ENCODE measurements around the gene SYT2. TPM values are rescaled to one million over a fixed set of nuclear protein-coding genes. Genes with fewer than 3 reads are reported as not detected.

SYT2 gene
- total and polyA plus RNA-seq, 9 of the 15 experiments (the other 6 are each of a cell fraction or from before 2014, with no cell fraction given): not detected

DNA sequence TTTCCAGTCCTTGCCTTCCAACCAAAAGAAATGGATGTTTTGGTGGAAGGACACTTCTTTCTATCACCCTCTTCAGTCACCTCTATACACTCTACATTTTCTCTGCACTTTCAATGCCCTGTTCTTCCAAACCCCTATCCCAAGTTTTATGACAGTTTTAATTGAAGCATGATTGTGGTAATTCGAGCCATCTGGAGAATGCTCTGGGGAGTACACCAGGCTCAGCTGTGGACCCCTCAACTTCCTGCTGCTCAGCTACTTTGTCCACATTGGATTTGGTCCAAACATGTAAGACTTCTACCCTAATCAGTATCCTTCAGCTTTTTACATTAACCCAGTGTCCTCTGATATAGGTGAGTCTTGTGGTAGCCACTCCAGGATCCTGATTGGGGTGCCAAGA lies 129.6 kb downstream of the SYT2 start (continued):
- TF ChIP-seq PCBP1 (IDR thresholded peaks at IDR 0.05; ENCODE audit: low read depth, low read length, poor library complexity, severe bottlenecking) (no peak), XRCC3 (IDR thresholded peaks at IDR 0.05) (no peak), ZNF699 (CRISPR knock-in tag; IDR thresholded peaks at IDR 0.05; ENCODE audit: insufficient replicate concordance) (no peak), ZNF717 (CRISPR knock-in tag; IDR thresholded peaks at IDR 0.05) (no peak)

DNA sequence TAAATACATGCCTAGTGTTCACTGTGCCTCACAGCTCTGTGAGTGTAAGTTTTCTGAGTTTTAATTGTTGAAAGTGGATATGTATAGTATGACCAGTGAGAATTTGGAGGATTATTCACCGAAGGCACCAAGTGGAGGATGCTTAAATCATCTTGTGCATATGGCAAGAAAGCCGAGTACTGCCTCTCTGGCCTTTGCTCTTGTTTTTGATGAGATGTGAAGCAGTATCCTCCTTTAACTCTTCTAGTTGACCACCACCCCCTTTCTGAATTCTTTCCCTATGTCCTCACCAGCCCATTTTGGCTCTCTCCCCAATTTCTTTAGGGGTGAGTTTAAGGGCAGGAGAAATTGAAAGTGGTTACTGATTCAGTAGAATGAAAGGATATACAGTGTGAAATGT lies 130.4 kb downstream of the SYT2 start:
- intact Hi-C loops (cut with micrococcal nuclease): loop anchor here (5.0 kb wide), 1 partner anchor 137 kb away; no protein-coding TSS in a partner anchor
- TF ChIP-seq PCBP2 (IDR thresholded peaks at IDR 0.05; ENCODE audit: low read depth, low read length, poor library complexity, severe bottlenecking): no peak
- TF ChIP-seq RUNX1 (IDR thresholded peaks at IDR 0.05; ENCODE audit: low read depth): no peak
- TF ChIP-seq SNIP1 (IDR thresholded peaks at IDR 0.05; ENCODE audit: low read depth): no peak
- TF ChIP-seq HDAC1 (IDR thresholded peaks at IDR 0.05): no peak
- TF ChIP-seq SUPT5H (IDR thresholded peaks at IDR 0.05): no peak
- no peak for TF ChIP-seq MAFK (IDR thresholded peaks at IDR 0.05; ENCODE audit: low read length)
- TF ChIP-seq, protein P1, sequence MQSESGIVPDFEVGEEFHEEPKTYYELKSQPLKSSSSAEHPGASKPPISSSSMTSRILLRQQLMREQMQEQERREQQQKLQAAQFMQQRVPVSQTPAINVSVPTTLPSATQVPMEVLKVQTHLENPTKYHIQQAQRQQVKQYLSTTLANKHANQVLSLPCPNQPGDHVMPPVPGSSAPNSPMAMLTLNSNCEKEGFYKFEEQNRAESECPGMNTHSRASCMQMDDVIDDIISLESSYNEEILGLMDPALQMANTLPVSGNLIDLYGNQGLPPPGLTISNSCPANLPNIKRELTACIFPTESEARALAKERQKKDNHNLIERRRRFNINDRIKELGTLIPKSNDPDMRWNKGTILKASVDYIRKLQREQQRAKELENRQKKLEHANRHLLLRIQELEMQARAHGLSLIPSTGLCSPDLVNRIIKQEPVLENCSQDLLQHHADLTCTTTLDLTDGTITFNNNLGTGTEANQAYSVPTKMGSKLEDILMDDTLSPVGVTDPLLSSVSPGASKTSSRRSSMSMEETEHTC (IDR thresholded peaks at IDR 0.05): no peak
- TF ChIP-seq IRF2 (CRISPR knock-in tag; IDR thresholded peaks at IDR 0.05): no peak
- no peak for TF ChIP-seq POLR2AphosphoS5 (IDR thresholded peaks at IDR 0.05; ENCODE audit: control insufficient read depth, insufficient read depth, low read depth, low read length)

More for the DNA sequence above, 130.4 kb downstream of the SYT2 start:
- Histone ChIP-seq H3K4me1 (replicated peaks in 1 of 2; ENCODE audit: control insufficient read depth in 2 of 2, insufficient read depth in 2 of 2, low read length in 2 of 2) (peaks cover 2 to 20% of the 10 kb centered on the region in 2 experiments; a peak in 3 of 5 replicates), H3K27me3 (ENCODE audit: control insufficient read depth in 2 of 2, insufficient read depth in 2 of 2, low read length in 2 of 2) (no peaks in the 10 kb centered on the region), H3K36me3 (ENCODE audit: control insufficient read depth, insufficient read depth, low read length) (peaks cover 14% of the 10 kb centered on the region; the same call in 1 of the 3 replicates), H3K4me3 (no peak overlapping the region), H4K20me1 (replicated peaks; ENCODE audit: control insufficient read depth, insufficient read depth, low read length) (0 out of 2 replicates have a peak, but pooled peaks cover 4% of the 10 kb centered on the region), H3K9ac (ENCODE audit: insufficient read depth in 1 of 2, low read depth in 2 of 2, low read length in 2 of 2) (no peak overlapping the region), H2AFZ (ENCODE audit: low read depth, low read length) (no peak overlapping the region), H3K4me2 (ENCODE audit: insufficient read depth, low read length) (no peak overlapping the region), H3K9me3 (replicated peaks; ENCODE audit: control insufficient read depth, insufficient read depth, low read depth, low read length) (no peaks in the 10 kb centered on the region), H3K79me2 (ENCODE audit: control insufficient read depth, insufficient read depth, low read length) (no peaks in the 10 kb centered on the region), H3K27ac (ENCODE audit: extremely low read depth, low read depth, low read length) (no peak overlapping the region), H3K9me1 (ENCODE audit: control insufficient read depth, insufficient read depth, low read length) (no peaks in the 10 kb centered on the region)
- in situ Hi-C loops (cut with MboI): no loop called here
- ChIA-PET POLR2A (no interaction called here), CTCF (ENCODE audit: low intra/inter-chr PET ratio) (no interaction called here)
- DNase-seq (ENCODE audit: extremely low read depth in 1 of 4, low spot score in 3 of 4): no peak
- no peak for FAIRE-seq
- WGBS (ENCODE audit: insufficient coverage, low coverage, missing lambda C conversion rate): 65% methylated on average over 2 of the region's 2 CpGs
- ATAC-seq: no peak
- no TSS peak for BruUV-seq (replicated peaks)
